ENCODE data around the gene SDK1. TPM values are rescaled to one million over a fixed set of nuclear protein-coding genes. Genes with fewer than 3 reads are reported as not detected.

The SDK1 gene
- total and polyA plus RNA-seq, 4 experiments from 2014 or later, result 0.06 to 0.26 TPM; not detected in 2

DNA sequence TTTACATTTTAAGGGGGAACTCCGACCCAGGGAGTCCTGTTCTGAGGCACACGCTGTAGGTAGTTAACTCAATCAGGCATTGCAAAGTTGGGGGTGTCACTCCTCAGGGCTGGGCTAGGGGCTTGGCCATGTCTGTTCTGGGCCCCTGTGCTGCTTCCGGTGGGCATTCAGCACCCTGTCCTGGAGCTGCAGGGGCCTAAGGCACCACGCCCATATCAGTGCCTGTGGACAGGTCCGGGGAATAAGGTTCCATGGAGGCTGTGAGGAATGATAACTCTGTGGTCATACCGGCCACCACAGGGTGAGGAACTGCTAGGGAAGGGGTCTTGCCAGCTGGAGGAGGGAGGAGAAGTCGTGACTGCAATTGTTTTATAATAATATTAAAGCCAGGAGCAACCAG, 842.0 kb downstream of the SDK1 start:
- Histone ChIP-seq H3K4me3 (ENCODE audit: low read length in 2 of 2) (no peak overlapping the region), H3K9me3 (ENCODE audit: control insufficient read depth in 1 of 2, low read length in 2 of 2) (no peaks in the 10 kb centered on the region), H3K27ac (ENCODE audit: low read depth, low read length) (no peak overlapping the region), H3K27me3 (ENCODE audit: insufficient read depth, low read length) (no peaks in the 10 kb centered on the region), H3K36me3 (ENCODE audit: insufficient read depth, low read length) (no peaks in the 10 kb centered on the region), H3K4me1 (ENCODE audit: insufficient read depth, low read length) (no peaks in the 10 kb centered on the region)
- Mint-ChIP-seq H3K27me3 (peaks cover 2 to 9% of the 10 kb centered on the region in 2 donors), H3K4me1 (peaks cover 0 to 2% (median 0%) of the 10 kb centered on the region in 4 donors), H3K9me3 (peaks cover 0 to 2% (median 0%) of the 10 kb centered on the region in 8 donors), H3K36me3 (no peaks in the 10 kb centered on the region), H3K4me3 (no peak overlapping the region), H3K27ac (no peak overlapping the region)
- DNase-seq, result no peak
- ChIA-PET CTCF (ENCODE audit: partially characterized antibody) (no interaction called here), POLR2A (ENCODE audit: partially characterized antibody) (no interaction called here)
- intact Hi-C loops (cut with micrococcal nuclease), result no loop called here

- H3K27me3 ChIP-seq (ENCODE audit: insufficient read depth, low read length), result no peaks in the 10 kb centered on the region
Observed at GRCh38 chr7:4143511-4144171, 842.6 kb downstream of the SDK1 start.

DNA sequence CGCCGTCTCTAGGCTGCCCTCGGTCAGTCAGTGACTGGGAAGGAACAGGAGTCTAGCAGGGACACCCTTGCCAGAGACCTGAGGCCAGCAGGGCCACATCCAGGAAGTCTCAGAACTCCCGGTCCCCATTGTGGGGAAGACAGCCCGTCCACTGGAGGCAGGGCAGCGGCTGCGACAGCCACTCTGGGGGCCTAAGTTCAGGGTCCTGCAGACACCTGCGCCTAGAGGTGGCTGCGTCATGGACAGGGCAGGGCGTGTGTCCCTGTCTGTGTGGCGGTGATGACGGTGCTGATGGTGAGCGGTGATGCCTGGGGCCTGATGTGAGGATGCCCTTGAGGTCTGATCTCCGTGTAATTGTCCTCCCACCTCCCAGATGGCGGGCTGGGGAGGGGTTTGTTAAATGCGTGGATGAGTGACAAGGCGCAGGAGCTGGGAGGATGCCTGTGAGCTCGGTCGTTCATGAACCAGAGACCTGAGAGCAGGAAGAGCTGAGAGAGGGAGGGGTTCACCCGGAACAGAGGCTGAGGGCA, 843.2 kb downstream of the SDK1 start:
- Mint-ChIP-seq H3K4me3 (no peak overlapping the region), H3K27ac (no peak overlapping the region), H3K36me3 (no peaks in the 10 kb centered on the region), H3K27me3 (peaks cover 2 to 9% of the 10 kb centered on the region in 2 donors), H3K4me1 (peaks cover 0 to 2% (median 0%) of the 10 kb centered on the region in 4 donors), H3K9me3 (no peaks in the 10 kb centered on the region)
- Histone ChIP-seq H3K27ac (ENCODE audit: low read depth, low read length) (no peak overlapping the region), H3K9me3 (ENCODE audit: control insufficient read depth in 1 of 2, low read length in 2 of 2) (no peaks in the 10 kb centered on the region), H3K36me3 (ENCODE audit: insufficient read depth, low read length) (no peaks in the 10 kb centered on the region), H3K27me3 (ENCODE audit: insufficient read depth, low read length) (no peaks in the 10 kb centered on the region), H3K4me3 (ENCODE audit: low read length in 2 of 2) (no peak overlapping the region), H3K4me1 (ENCODE audit: insufficient read depth, low read length) (no peaks in the 10 kb centered on the region)
- no peak for DNase-seq
- CTCF ChIA-PET (ENCODE audit: partially characterized antibody), result no interaction called here
- intact Hi-C loops (cut with micrococcal nuclease), result no loop called here
- POLR2A ChIA-PET (ENCODE audit: partially characterized antibody), result no interaction called here

More at GRCh38 chr7:4143511-4144171, 842.6 kb downstream of the SDK1 start:
- intact Hi-C loops (cut with micrococcal nuclease), result no loop called here
- Mint-ChIP-seq H3K4me3 (no peak overlapping the region), H3K27me3 (peaks cover 2 to 9% of the 10 kb centered on the region in 2 donors), H3K4me1 (peaks cover 0 to 2% (median 0%) of the 10 kb centered on the region in 4 donors), H3K36me3 (no peaks in the 10 kb centered on the region), H3K9me3 (no peaks in the 10 kb centered on the region), H3K27ac (no peak overlapping the region)
- DNase-seq, result no peak
- CTCF ChIA-PET (ENCODE audit: partially characterized antibody), result no interaction called here
- no peaks in the 10 kb centered on the region for H3K4me1 ChIP-seq (ENCODE audit: insufficient read depth, low read length)
- POLR2A ChIA-PET (ENCODE audit: partially characterized antibody), result no interaction called here
- H3K9me3 ChIP-seq (ENCODE audit: control insufficient read depth in 1 of 2, low read length in 2 of 2), result no peaks in the 10 kb centered on the region
- no peak overlapping the region for H3K4me3 ChIP-seq (ENCODE audit: low read length in 2 of 2)
- no peaks in the 10 kb centered on the region for H3K36me3 ChIP-seq (ENCODE audit: insufficient read depth, low read length)
- H3K27ac ChIP-seq (ENCODE audit: low read depth, low read length), result no peak overlapping the region

- Mint-ChIP-seq H3K27ac (no peak overlapping the region), H3K4me3 (no peak overlapping the region), H3K27me3 (peaks cover 2 to 9% of the 10 kb centered on the region in 2 donors), H3K36me3 (no peaks in the 10 kb centered on the region), H3K4me1 (peaks cover 0 to 2% (median 0%) of the 10 kb centered on the region in 4 donors), H3K9me3 (no peaks in the 10 kb centered on the region)
- Histone ChIP-seq H3K9me3 (ENCODE audit: control insufficient read depth in 1 of 2, low read length in 2 of 2) (no peaks in the 10 kb centered on the region), H3K27ac (ENCODE audit: low read depth, low read length) (no peak overlapping the region), H3K4me3 (ENCODE audit: low read length in 2 of 2) (no peak overlapping the region), H3K36me3 (ENCODE audit: insufficient read depth, low read length) (no peaks in the 10 kb centered on the region), H3K4me1 (ENCODE audit: insufficient read depth, low read length) (no peaks in the 10 kb centered on the region), H3K27me3 (ENCODE audit: insufficient read depth, low read length) (no peaks in the 10 kb centered on the region)
- intact Hi-C loops (cut with micrococcal nuclease), result no loop called here
- CTCF ChIA-PET (ENCODE audit: partially characterized antibody), result no interaction called here
- POLR2A ChIA-PET (ENCODE audit: partially characterized antibody), result no interaction called here
- no peak for DNase-seq
Observed at GRCh38 chr7:4144811-4145510, 843.9 kb downstream of the SDK1 start.

DNA sequence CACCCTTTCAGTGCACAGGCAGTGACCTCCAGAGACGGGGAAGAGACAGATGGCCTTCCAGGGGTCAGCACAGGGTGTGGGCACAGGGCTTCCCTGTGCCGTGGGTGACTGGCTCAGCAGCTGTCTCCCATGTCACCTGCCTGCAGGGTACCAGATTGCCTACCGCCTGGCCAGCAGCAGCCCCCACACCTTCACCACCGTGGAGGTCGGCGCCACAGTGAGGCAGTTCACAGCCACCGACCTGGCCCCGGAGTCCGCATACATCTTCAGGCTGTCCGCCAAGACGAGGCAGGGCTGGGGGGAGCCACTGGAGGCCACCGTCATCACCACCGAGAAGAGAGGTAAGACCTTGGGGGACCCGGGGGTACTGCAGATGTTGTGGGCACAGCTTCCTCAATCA, 844.5 kb downstream of the SDK1 start:
- Histone ChIP-seq H3K9me3 (ENCODE audit: control insufficient read depth in 1 of 2, low read length in 2 of 2) (no peaks in the 10 kb centered on the region), H3K36me3 (ENCODE audit: insufficient read depth, low read length) (no peaks in the 10 kb centered on the region), H3K4me3 (ENCODE audit: low read length in 2 of 2) (no peak overlapping the region), H3K27ac (ENCODE audit: low read depth, low read length) (no peak overlapping the region), H3K27me3 (ENCODE audit: insufficient read depth, low read length) (no peaks in the 10 kb centered on the region), H3K4me1 (ENCODE audit: insufficient read depth, low read length) (no peaks in the 10 kb centered on the region)
- Mint-ChIP-seq H3K4me3 (no peak overlapping the region), H3K27ac (no peak overlapping the region), H3K9me3 (no peaks in the 10 kb centered on the region), H3K36me3 (no peaks in the 10 kb centered on the region), H3K4me1 (peaks cover 0 to 2% (median 0%) of the 10 kb centered on the region in 4 donors), H3K27me3 (peaks cover 2 to 9% of the 10 kb centered on the region in 2 donors)
- ChIA-PET CTCF (ENCODE audit: partially characterized antibody) (no interaction called here), POLR2A (ENCODE audit: partially characterized antibody) (no interaction called here)
- no peak for DNase-seq
- intact Hi-C loops (cut with micrococcal nuclease), result no loop called here

DNA sequence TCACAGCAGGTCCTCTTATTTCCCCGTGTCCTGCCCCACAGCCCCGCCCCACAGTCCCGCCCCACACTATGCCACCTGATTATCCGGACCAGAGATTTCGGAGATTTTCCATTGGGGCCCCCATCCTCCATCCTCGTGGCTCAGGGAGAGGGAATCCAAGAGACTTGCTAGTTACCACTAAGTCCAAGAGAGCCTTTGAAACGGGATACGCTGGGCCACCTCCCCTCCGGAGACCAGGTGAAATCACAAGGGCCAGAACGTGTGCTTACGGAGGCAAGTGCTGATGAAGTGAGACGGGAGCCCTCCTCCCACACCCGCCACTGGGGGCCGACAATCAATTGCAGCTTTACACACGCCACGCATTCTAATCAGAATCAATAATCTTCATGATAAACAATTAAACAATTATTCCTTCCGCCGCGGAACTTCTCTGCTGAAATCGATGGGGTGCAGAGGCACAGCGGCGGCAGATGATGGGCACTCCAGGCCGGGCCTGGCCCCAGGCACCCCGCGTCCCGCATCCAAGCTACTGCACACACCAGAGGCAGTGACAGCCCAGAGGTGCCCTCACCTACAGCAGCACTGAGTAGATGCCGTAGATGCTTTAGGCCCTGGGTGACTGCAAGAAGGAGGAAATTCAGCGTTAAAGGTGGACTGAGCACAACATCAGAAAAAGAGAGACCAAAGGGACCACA, 847.0 kb downstream of the SDK1 start:
- Histone ChIP-seq H3K9me3 (ENCODE audit: control insufficient read depth in 1 of 2, low read length in 2 of 2) (no peaks in the 10 kb centered on the region), H3K36me3 (ENCODE audit: insufficient read depth, low read length) (no peaks in the 10 kb centered on the region), H3K4me1 (ENCODE audit: insufficient read depth, low read length) (no peaks in the 10 kb centered on the region), H3K27me3 (ENCODE audit: insufficient read depth, low read length) (no peaks in the 10 kb centered on the region), H3K27ac (ENCODE audit: low read depth, low read length) (no peak overlapping the region), H3K4me3 (ENCODE audit: low read length in 2 of 2) (no peak overlapping the region)
- ChIA-PET POLR2A (ENCODE audit: partially characterized antibody) (no interaction called here), CTCF (ENCODE audit: partially characterized antibody) (no interaction called here)
- H3K27ac Mint-ChIP-seq, result no peak overlapping the region
- H3K36me3 Mint-ChIP-seq, result no peaks in the 10 kb centered on the region
- no peaks in the 10 kb centered on the region for H3K9me3 Mint-ChIP-seq
- intact Hi-C loops (cut with micrococcal nuclease), result no loop called here
- H3K4me3 Mint-ChIP-seq, result no peak overlapping the region
- peaks cover 0 to 2% (median 0%) of the 10 kb centered on the region in 4 donors for H3K4me1 Mint-ChIP-seq
- DNase-seq, result no peak
- H3K27me3 Mint-ChIP-seq, result peaks cover 2 to 12% of the 10 kb centered on the region in 2 donors

- POLR2A ChIA-PET (ENCODE audit: partially characterized antibody), result no interaction called here
- CTCF ChIA-PET (ENCODE audit: partially characterized antibody), result no interaction called here
- H3K27ac Mint-ChIP-seq, result no peak overlapping the region
- Histone ChIP-seq H3K36me3 (ENCODE audit: insufficient read depth, low read length) (no peaks in the 10 kb centered on the region), H3K4me3 (ENCODE audit: low read length in 2 of 2) (no peak overlapping the region), H3K27ac (ENCODE audit: low read depth, low read length) (no peak overlapping the region), H3K27me3 (ENCODE audit: insufficient read depth, low read length) (no peaks in the 10 kb centered on the region), H3K9me3 (ENCODE audit: control insufficient read depth in 1 of 2, low read length in 2 of 2) (no peaks in the 10 kb centered on the region), H3K4me1 (ENCODE audit: insufficient read depth, low read length) (no peaks in the 10 kb centered on the region)
- intact Hi-C loops (cut with micrococcal nuclease), result no loop called here
- peaks cover 2 to 12% of the 10 kb centered on the region in 2 donors for H3K27me3 Mint-ChIP-seq
- no peak overlapping the region for H3K4me3 Mint-ChIP-seq
- no peaks in the 10 kb centered on the region for H3K9me3 Mint-ChIP-seq
- H3K36me3 Mint-ChIP-seq, result no peaks in the 10 kb centered on the region
- peaks cover 0 to 2% (median 0%) of the 10 kb centered on the region in 4 donors for H3K4me1 Mint-ChIP-seq
- no peak for DNase-seq
Observed at GRCh38 chr7:4149236-4149635, 848.2 kb downstream of the SDK1 start.

All from CD4-positive, alpha-beta memory T cell (primary cell).